Forelimb muscle (tissue), 1 donor: ENCODE data around the gene TRMT10B. TPM values are rescaled to one million over a fixed set of nuclear protein-coding genes. Genes with fewer than 3 reads are reported as not detected.
"Not testable (repeated sequence)": the region's sequence is repeated elsewhere in the genome, so short reads cannot be mapped to it uniquely, and the experiment has no call there.

Experiments
- DNase-seq: peaks from one replicate; pipeline ENCODE4 v3.0.0-alpha.2; 2013; ENCODE audit warnings: low read depth
- polyA plus RNA-seq: library from polyadenylated mRNA; unstranded; fragments of 120-200 nt; gene quantifications from one replicate; pipeline ENCODE4 v1.2.1, GENCODE V29; 2013; ENCODE audit not compliant: insufficient read length

Gene TRMT10B
- polyA plus RNA-seq, 1 donor: 11.4 TPM

DNA sequence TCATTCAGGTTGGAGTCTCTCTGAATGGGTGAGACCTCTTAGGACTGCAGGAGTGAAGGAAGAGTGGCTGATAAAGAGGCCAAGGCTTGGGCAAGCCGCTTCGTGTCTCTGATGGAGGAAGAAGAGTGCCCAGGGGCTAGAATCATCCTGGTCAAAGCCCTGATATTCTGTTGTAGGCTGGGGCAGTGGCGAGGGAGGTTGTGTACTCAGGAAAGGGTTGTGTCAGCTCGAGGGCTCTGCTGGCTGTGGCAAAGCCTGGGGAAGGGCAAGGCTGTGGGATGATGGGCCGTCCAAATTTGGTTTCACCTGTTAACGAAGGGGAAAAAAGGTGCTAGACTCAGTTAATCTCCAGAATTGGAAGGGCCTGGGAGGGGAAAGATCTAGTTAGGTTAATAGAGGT is 2.4 kb upstream of the TRMT10B start:
- DNase-seq: no peak

DNA sequence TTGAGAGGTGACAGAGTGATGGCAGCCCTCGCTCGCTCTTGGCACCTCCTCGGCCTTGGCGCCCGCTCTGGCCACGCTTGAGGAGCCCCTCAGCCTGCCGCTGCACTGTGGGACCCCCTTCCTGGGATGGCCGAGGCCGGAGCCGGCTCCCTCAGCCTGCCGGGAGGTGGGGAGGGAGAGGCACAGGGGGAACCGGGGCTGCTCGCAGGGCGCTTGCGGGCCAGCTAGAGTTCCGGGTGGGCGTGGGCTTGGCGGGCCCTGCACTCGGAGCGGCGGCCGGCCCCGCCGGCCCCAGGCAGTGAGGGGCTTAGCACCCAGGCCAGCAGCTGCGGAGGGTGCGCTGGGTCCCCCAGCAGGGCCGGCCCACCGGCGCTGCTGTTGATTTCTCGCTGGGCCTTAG is 1.9 kb upstream of the TRMT10B start:
- DNase-seq: not testable (repeated sequence)

DNA sequence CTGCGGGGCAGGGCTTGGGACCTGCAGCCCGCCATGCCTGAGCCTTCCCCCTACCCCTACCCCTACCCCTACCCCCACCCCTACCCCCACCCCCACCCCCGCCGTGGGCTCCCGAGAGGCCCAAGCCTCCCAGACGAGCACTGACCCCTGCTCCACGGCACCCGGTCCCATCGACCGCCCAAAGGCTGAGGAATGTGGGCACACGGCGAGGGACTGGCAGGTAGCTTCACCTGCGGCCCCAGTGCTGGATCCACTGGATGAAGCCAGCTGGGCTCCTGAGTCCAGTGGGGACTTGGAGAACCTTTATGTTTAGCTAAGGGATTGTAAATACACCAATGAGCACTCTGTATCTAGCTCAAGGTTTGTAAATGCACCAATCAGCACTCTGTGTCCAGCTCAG is 1.5 kb upstream of the TRMT10B start:
- not testable (repeated sequence) for DNase-seq

DNA sequence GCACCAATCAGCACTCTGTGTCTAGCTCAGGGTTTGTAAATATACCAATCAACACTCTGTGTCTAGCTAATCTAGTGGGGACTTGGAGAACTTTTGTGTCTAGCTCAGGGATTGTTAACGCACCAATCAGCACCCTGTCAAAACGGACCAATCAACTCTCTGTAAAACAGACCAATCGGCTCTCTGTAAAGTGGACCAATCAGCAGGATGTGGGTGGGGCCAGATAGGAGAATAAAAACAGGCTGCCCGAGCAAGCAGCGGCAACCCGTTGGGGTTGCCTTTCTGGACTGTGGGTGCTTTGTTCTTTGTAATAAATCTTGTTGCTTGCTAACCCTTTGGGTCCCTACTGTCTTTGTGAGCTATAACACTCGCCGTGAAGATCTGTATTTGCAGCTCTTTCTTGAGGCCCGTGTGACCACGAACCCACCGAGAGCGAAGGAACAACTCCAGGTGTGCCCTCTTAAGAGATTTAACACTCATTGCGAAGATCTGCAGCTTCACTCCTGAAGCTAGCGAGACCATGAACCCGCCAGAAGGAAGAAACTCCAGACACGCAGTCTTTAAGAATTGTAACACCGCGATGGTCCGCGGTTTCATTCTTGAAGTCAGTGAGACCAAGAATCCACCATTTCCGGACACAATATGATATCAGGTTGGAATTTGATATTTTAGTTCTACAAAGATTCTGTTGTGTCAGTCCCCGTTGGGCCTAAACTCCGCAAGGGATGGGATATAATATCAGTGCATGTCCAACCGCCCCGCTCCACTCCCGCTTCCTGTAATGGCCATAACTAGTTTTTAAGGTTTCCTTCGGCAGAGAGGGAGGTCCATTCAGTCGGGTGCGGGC is 740 bp upstream of the TRMT10B start:
- no peak for DNase-seq

DNA sequence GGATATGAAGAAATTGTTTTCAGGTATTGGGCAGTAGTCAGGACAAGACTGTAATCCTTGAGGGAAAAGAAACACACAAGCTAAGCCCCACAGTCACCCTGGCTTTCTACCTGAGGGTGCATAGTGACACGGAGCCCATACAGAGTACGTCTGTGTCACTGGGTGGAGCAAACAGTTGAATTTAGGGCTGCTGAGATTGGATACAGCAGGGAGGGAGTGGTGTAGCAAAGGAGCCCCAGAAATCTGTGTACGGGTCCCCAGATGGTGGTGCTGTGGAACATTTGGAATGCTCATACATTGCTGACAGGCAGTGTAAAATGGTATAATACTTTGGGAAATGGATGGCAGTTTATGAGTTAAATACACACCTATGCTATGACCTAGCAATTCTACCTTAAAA is 5.1 kb downstream of the TRMT10B start:
- DNase-seq: no peak

DNA sequence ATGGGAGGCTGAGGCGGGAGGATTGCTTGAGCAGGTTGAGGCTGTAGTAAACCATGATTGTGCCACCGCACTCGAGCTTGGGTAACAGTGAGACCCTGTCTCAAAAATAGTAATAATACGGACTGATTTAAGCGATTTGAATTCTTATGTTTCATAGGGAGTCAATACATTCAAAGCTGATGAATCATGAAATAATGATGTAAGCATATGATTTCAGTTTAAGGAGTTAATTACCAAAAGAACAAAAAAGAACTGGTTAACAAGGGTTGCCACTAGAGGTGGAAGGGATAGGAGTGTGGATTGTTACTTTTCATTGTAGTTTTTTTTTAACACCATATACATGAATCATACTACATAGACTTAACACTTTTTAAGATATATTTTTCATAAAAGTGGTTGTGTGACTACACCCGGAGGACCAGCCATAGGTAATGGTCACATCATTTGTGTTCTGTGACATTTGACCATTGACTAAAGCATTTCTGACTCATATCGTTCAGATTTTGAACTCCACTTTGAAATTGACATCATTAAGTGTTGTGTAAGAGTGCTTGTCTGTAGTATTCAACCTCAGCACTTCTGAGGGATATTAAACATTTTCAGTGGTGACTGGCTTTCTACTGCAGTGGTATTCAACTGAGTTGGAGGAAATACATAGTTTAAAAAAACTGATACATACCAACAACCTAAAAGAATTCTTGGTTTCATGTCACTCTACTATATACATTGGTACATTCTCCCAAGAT is 7.0 kb downstream of the TRMT10B start:
- no peak for DNase-seq

DNA sequence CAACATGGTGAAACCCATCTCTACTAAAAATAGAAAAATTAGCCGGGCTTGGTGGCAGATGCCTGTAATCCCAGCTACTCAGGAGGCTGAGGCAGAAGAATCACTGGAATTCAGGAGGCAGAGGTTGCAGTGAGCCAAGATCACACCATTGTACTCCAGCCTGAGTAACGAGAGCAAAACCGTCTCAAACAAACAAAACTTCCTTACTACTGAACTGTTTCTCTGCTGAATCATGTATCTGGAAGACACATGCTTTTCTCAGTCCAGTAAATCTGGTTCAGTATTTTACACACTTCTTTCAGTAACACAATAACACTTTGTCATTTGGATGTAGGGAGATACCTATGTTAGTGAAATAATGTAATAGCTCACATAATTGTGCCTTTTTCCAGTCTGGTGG is 7.9 kb downstream of the TRMT10B start:
- no peak for DNase-seq

DNA sequence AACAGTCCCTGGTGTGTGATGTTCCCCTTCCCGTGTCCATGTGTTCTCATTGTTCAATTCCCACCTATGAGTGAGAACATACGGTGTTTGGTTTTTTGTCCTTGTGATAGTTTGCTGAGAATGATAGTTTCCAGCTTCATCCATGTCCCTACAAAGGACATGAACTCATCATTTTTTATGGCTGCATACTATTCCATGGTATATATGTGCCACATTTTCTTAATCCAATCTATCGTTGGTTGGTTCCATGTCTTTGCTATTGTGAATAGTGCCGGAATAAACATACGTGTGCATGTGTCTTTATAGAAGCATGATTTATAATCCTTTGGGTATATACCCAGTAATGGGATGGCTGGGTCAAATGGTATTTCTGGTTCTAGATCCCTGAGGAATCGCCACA is 11.7 kb downstream of the TRMT10B start:
- not testable (repeated sequence) for DNase-seq

DNA sequence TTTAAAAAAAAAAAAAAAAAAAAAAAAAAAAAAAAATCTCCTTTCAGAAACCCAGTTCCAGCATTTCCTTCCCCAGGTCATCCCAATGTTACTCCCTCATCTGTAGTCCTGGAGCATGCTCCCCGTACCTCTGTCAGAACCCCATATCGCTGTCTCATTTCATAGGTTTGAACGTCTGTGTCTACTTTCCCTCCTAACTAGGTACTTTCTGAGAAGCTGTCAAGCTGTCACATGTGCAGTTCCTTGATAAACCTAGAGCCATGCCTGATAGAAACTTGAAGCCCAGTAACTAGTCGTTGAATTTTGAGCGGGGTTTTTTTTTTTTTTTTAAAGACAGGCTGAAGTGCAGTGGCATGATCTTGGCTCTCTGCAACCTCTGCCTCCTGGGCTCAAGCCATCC is 15.7 kb downstream of the TRMT10B start:
- no peak for DNase-seq

DNA sequence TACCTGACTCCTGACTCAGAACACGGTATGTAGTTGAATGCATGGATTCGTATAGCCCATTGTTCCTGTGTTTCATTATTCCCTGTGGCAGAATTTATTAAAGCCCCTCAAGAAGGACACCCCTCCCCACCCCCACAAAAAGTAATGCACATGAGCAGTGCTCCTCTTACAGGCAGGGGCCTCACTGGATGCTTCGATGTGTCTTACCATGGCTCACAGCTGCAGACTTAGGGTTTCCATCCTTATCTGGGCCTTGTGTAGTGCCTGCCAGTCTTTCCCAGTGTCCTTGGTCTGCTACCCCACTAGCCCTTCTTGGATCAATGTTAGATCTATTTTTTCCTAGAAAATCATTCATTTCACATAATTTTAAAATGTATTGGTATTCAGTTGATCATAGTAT is 16.4 kb downstream of the TRMT10B start:
- no peak for DNase-seq

DNA sequence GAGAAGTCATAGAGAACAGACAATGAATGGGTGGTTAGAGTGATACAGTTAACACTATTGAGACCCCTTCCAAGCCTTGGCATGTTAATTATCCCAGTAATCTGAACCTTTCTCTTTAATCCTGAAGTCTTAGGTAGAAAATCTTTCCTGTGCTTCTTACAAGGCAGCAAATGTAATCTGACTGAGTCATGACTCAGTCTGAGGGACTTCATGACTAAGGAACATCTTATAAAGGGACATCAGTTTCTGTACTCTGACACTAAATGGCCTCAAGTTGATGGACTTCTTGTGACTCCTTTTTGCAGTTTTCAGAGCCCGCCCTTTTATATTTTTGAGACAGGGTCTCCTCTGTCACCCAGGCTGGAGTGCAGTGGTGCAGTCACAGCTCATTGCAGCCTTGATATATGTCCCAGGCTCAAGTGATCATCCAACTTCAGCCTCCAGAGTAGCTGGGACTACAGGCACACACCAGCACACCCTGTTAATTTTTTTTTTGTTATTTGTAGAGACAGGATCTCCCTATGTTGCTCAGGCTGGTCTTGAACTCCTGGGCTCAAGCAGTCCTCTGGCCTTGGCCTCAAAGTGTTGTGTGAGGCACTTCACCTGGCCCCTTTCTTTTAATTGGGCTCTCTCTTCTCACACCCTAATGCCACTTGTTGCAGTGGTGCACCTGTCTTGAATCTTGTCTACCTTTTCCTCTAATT is 21.8 kb downstream of the TRMT10B start:
- no peak for DNase-seq

DNA sequence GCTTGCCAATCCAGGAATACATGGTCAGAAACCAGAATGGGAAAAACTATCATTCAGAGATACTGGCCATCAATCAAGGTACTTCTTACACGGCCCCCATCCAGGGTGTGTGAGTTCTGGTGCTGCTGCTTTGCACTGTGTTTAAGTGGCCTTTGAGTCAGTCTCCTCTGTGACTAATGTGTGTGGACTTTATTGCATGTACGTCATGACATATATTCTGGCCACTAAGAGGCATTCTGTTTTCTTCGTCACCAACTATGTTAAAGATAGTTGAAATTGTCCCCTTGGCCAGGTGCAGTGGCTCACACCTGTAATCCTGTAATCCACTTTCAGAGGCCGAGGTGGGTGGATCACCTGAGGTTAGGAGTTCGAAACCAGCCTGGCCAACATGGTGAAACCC is 22.7 kb downstream of the TRMT10B start:
- DNase-seq: no peak

DNA sequence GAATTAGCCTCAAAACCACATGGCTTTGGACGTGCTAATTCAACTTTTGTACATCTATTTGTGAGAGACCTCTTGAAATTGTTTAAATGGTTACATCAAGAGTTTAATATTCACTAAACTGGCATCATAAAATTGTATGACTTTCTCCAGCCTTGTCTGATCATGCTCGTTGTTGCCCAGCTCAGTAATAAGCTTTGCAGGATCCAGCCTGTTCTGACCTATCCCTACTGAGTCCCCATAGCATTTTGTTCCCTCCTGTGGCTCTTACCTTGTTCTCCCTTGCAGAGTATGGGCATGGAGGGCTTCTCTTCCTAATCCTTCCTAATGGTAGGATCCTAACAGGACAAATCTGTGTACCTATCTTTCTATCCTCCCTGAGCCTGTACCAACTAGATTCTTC is 24.9 kb downstream of the TRMT10B start:
- no peak for DNase-seq

DNA sequence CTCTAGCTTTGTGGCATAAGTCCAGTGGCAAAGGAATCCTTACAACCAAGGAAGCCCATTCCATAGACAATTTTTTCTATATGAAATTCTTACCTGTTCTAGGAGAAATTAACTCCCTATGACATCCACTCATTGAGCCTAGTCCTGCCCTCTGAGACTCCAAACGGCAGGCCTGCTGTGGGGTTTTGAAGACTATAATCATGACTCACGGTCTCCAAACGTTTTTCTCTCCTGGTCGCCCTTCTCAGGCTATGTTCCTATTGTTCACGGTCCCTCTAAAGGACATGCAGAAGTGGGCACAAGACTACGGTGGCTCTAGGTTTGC is 30.6 kb downstream of the TRMT10B start:
- no peak for DNase-seq

DNA sequence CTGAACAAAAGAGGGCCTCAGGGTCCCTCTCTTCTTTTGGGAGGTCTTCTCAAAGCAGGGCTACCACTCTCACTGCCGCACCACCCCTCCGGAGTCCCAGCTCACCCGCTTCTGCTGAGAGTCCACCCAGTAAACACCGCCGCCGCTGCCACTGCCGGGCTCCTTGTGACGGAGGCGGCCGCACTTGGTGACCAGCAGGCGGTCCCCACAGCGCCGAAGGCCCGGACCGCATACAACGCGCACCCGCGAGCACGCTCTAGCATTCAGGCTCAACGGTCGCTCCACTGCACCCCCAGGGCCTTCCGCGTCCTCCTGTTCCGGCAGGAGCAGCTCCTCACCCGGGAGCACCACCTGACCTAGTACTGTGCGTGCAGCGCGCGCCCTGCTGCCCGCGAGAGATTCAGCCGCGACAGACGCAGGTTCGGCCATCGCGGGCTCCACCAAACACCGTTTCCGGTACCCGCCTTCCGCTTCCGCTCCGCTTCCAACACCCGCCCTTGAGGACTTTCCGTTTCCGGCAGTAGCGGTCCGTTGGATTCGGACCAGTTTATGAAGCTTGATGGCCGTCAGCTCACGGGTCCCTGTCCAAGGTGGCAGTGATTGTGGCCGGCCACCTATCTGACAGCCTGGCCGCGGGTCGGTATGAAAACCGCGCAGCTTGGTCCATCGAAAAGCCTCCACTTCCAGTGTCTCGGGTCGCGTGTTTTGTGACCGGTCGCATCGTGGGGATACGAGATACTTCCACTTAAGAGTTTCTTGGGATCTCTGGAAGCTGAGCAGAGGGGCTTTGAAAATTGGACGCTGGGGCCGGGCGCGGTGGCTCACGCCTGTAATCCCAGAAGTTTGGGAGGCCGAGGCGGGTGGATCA is 31.2 kb downstream of the TRMT10B start, which contains the start of gene EXOSC3:
TSS of gene EXOSC3 (minus strand) at position 449 of the 868 bp plus-strand sequence. CDS start at position 429, 20 bp downstream.
- peak; percentile 84 for DNase-seq

DNA sequence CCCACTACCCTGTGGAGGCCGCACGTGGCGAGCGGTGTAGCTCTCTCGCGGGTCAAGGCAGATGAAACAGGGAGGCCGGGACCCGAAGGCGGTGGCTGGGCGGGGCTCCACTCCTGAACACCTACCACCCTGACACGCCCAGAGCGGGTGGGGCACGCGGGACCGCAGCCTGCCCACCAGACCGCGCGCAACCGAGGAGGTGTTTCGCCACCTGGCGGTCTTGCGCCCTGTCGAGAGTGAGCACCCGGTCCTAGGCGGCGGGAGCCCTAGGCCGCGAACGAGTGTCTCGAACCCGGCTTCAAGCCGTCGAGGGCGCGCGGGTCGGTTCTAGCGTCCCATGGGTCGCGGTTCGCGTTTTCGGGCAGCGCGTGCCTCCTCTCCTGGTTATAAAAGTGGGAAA is 33.5 kb downstream of the TRMT10B start:
- DNase-seq: no peak

DNA sequence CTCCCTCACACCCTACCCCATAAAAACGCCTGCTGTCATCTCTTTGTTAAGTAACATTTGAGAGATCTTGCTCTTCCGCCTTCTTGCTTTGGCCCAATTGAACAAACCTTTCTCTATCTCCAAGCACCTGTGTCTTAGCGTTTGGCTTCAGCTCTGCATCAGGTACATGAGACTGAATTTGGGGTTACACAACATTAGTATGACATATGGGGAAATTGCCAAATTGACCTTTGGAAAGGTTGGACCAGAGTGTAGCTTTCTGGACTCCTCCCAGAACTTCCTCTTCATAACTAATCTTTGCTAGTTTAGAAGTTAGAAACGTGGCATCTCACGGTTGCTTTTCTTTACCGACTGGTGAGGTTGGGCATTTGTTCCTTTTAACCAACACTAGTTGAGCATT is 34.7 kb downstream of the TRMT10B start:
- DNase-seq: no peak

DNA sequence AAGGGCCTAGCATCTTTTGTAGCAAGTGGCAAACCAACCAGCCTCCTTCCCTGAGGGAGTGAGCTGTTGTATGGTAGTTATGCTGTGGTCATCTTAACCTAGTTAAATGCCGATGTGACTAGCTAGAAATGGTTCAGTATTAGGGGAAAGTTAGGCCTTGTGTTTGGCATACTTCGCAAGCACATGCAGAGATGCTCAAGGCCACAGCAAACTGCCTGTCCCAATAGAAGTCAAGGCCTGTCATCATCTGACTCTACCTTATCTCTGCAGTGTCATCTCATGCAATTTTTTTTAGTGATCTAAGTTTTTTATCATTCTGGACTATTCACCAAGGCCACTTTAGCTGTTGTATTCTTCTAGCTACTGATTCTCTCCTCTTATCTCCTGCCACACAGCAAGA is 36.5 kb downstream of the TRMT10B start:
- no peak for DNase-seq

DNA sequence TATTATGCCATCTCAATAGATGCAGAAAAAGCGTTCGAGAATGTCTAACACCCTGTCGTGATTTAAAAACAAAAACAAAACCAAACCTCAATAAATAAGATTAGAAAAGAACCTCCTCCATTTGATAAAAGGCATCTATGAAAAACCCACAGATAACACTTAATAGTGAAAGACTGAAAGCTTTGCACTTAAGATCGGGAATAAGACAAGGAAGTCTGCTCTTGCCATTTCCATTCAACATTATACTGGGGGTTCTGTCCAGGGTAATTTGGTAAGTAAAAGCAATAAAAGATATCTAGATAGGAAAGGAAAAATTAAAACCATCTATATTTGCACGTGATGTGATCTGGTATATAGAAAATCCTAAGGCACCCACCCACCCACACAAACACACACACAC is 38.5 kb downstream of the TRMT10B start:
- DNase-seq: no peak

DNA sequence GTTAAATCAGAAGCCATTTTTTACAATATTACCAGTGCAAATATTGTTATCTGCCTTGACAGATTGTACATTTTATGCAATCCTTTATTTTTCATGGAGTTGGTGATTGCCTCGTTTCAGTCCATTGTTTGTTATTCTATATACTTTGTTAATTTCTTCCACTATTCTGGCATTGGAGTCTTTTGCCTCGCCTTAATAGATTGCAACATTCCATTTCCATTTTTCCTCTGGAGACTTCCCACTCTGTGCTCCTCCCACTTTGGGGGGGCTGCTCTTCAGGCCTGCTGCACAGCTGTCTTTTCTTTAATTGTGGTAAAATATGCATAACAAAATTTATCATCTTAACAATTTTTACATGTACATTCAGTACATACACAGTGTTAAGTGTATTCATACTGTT is 42.6 kb downstream of the TRMT10B start:
- DNase-seq: no peak

DNA sequence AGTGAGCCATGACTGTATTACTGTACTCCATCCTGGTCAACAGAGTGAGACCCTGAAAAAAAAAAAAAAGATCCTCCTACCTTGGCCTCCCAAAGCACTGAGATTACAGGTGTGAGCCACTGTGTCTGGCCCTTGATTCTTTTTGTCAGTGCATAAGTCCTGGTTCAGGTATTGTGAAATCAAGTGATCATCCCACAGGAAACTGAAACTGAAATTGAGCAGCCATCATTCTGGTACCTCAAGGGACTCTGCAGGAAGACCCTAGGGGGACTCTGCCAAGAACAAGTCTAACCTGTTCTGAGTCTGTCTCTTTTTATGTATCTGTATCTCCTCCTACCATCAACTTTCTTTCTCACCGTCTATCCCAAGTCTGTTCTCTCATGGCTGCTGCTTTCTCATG is 45.1 kb downstream of the TRMT10B start:
- no peak for DNase-seq
